Naive B cell (primary cell): ENCODE results near the gene CCNDBP1. TPM values are rescaled to one million over a fixed set of nuclear protein-coding genes. Genes with fewer than 3 reads are reported as not detected.
"Not testable (repeated sequence)": the region's sequence is repeated elsewhere in the genome, so short reads cannot be mapped to it uniquely, and the experiment has no call there.

Source experiments
- ATAC-seq, 2 donors: fragments of 150-1000 bp; cut with Tn5 transposase; 2 replicates each; pipeline ENCODE4 v1.10.0; 2021; ENCODE audit warnings: low read depth in 2 of 2, mild to moderate bottlenecking in 2 of 2, moderate library complexity in 2 of 2
- DNase-seq: peaks from one replicate; pipeline ENCODE4 v3.0.0; 2022
- H3K27ac Mint-ChIP-seq, 6 donors: one replicate each; pipeline ENCODE4 v1.8.0; 2020 to 2022; ENCODE audit warnings: mild to moderate bottlenecking in 6 of 6, mixed read lengths in 6 of 6, moderate library complexity in 5 of 6, inconsistent platforms in 2 of 6
- H3K27me3 Mint-ChIP-seq, 3 donors: one replicate each; pipeline ENCODE4 v1.8.0; 2021 to 2022; ENCODE audit warnings: mixed read lengths in 3 of 3, mild to moderate bottlenecking in 1 of 3
- H3K36me3 Mint-ChIP-seq, 2 donors: one replicate each; pipeline ENCODE4 v1.8.0; 2020 to 2022; ENCODE audit warnings: mixed read lengths in 2 of 2, inconsistent platforms in 1 of 2, mild to moderate bottlenecking in 1 of 2
- H3K4me1 Mint-ChIP-seq, 3 donors: one replicate each; pipeline ENCODE4 v1.8.0; 2020 to 2022; ENCODE audit warnings: mixed read lengths in 3 of 3, inconsistent platforms in 1 of 3, mild to moderate bottlenecking in 1 of 3, moderate library complexity in 1 of 3
- H3K4me3 Mint-ChIP-seq, 8 donors: one replicate each; pipeline ENCODE4 v1.8.0; 2020 to 2022; ENCODE audit warnings: mild to moderate bottlenecking in 8 of 8, mixed read lengths in 8 of 8, moderate library complexity in 8 of 8, inconsistent platforms in 2 of 8
- H3K9me3 Mint-ChIP-seq, 7 donors: one replicate each; pipeline ENCODE4 v1.8.0; 2020 to 2022; ENCODE audit warnings: mixed read lengths in 7 of 7, mild to moderate bottlenecking in 5 of 7, inconsistent platforms in 2 of 7, moderate library complexity in 1 of 7
- polyA plus RNA-seq, 6 donors: library from polyadenylated mRNA; unstranded; fragments of 300-500 nt; fragmentation: Illumina TruSeq; gene quantifications; one replicate each; pipeline ENCODE4 v1.2.3, GENCODE V29; 2021; ENCODE audit warnings: low read depth in 6 of 6

The CCNDBP1 gene
- polyA plus RNA-seq, 6 donors from 2014 or later = 188 to 255 (median 234) TPM

DNA sequence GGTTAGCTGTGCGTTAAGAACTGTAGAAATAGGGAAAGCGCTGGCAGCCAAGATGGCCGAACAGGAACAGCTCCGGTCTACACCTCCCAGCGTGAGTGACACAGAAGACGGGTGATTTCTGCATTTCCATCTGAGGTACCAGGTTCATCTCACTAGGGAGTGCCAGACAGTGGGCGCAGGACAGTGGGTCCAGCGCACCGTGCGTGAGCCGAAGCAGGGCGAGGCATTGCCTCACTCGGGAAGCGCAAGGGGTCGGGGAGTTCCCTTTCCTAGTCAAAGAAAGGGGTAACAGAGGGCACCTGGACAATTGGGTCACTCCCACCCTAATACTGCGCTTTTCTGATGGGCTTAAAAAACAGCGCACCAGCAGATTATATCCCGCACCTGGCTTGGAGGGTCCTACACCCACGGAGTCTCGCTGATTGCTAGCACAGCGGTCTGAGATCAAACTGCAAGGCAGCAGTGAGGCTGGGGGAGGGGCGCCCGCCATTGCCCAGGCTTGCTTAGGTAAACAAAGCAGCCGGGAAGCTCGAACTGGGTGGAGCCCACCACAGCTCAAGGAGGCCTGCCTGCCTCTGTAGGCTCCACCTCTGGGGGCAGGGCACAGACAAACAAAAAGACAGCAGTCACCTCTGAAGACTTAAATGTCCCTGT, 9.4 kb upstream of the CCNDBP1 start:
- not testable (repeated sequence) for H3K27me3 Mint-ChIP-seq, ATAC-seq, DNase-seq, H3K4me3 Mint-ChIP-seq, H3K9me3 Mint-ChIP-seq, H3K4me1 Mint-ChIP-seq
- Mint-ChIP-seq H3K36me3 (peaks cover 19 to 24% of the 10 kb centered on the region in 2 donors), H3K27ac (peak overlapping the region in 1 of 6 donors; percentile 73)

DNA sequence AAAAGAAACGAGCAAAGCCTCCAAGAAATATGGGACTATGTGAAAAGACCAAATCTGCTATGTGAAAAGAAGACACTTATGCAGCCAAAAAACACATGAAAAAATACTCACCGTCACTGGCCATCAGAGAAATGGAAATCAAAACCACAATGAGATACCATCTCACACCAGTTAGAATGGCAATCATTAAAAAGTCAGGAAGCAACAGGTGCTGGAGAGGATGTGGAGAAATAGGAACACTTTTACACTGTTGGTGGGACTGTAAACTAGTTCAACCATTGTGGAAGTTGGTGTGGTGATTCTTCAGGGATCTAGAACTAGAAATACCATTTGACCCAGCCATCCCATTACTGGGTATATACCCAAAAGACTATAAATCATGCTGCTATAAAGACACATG, 8.1 kb upstream of the CCNDBP1 start:
- H3K4me3 Mint-ChIP-seq, DNase-seq, H3K27me3 Mint-ChIP-seq, ATAC-seq, H3K9me3 Mint-ChIP-seq, H3K4me1 Mint-ChIP-seq: not testable (repeated sequence)
- peaks cover 16 to 17% of the 10 kb centered on the region in 2 donors for H3K36me3 Mint-ChIP-seq
- H3K27ac Mint-ChIP-seq = peak overlapping the region in 1 of 6 donors; percentile 68

DNA sequence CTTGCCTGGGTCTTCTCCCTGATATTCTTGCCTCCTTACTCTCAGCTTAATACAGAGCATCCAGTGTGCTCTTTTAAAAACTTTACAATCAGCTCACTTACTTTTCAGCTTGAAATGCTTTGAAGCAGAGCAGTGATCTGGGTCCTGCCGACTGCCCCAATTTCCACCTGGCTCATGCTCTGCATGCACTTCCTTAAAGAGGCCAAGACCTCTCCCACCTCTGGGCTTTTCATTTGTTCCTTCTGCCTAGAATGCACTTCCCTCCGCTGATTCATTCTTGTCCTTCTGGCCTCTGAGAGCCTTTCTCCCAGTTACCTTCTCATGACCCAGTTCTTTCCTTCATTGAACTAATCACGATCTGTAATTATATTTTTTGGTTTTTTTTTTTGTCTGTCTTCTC, 1.9 kb upstream of the CCNDBP1 start:
- peaks cover 0 to 7% of the 10 kb centered on the region in 2 donors for H3K36me3 Mint-ChIP-seq
- H3K9me3 Mint-ChIP-seq = no peaks in the 10 kb centered on the region
- H3K27me3 Mint-ChIP-seq = no peaks in the 10 kb centered on the region
- peaks cover 22 to 31% (median 23%) of the 10 kb centered on the region in 3 donors for H3K4me1 Mint-ChIP-seq
- DNase-seq (no peak), ATAC-seq (no peak)
- peak overlapping the region in 5 of 6 donors; percentile 6 to 88 (median 78) for H3K27ac Mint-ChIP-seq
- H3K4me3 Mint-ChIP-seq = peak overlapping the region in 2 of 8 donors; percentile 43 to 97

DNA sequence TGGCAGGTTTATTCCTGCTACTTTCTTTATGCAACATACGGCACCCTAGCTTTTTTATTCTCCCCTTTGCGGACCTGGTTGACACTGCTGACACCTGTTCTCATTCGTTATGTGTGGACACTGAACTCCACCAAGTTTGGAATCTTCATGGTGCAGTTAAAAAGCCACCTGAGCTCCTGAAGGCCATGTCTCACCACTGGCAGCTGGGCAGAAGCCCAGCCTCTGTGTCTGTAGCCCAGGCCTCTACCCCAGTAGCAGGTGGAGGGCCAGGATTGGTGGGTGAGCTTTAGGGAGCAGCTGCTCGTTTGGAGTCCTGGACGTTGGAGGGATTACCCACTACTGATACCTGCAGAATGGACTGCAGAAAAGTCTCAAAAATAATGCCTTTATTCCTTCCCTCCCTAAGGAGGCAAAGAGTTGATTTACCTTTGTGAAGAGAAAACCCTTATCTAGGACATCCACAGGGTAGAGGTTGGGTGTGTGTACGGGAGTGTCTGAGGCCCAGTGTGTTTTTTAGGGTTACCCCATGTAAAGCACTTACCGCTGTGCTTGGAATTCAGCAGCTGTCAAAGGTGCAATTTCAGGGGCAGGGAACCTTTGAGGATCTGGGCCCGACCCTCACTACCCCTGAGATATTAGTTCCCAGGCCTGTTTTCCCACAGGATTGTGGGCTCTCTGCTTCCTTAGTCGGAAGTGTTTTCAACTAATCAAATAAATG, 637 bp upstream of the CCNDBP1 start:
- H3K9me3 Mint-ChIP-seq = no peaks in the 10 kb centered on the region
- H3K4me1 Mint-ChIP-seq = peaks cover 28 to 38% (median 29%) of the 10 kb centered on the region in 3 donors
- no peaks in the 10 kb centered on the region for H3K27me3 Mint-ChIP-seq
- peak overlapping the region; percentile 94 to 99 (median 97) for H3K27ac Mint-ChIP-seq
- peak overlapping the region; percentile 94 to 97 (median 96) for H3K4me3 Mint-ChIP-seq
- DNase-seq (no peak), ATAC-seq (no peak)
- peaks cover 0 to 13% of the 10 kb centered on the region in 2 donors for H3K36me3 Mint-ChIP-seq

DNA sequence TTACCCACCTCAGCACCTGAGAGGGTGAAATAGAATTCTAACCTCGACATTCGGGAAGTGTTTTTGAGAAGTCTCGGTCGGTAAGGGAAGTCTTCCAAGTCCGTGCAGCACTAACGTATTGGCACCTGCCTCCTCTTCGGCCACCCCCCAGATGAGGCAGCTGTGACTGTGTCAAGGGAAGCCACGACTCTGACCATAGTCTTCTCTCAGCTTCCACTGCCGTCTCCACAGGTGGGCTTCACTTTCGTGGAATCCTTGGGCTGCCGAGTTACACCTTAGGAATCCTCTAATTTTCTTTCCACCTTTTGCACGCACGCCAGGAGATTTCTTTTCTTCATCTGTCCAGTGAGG, 775 bp downstream of the CCNDBP1 start:
- Mint-ChIP-seq H3K4me3 (peak overlapping the region; percentile 94 to 97 (median 96)), H3K4me1 (peaks cover 31 to 41% (median 31%) of the 10 kb centered on the region in 3 donors), H3K27me3 (no peaks in the 10 kb centered on the region), H3K27ac (peak overlapping the region; percentile 95 to 99 (median 97)), H3K36me3 (peaks cover 6 to 25% of the 10 kb centered on the region in 2 donors), H3K9me3 (no peaks in the 10 kb centered on the region)
- ATAC-seq (peak; percentile 11 to 30), DNase-seq (no peak)

DNA sequence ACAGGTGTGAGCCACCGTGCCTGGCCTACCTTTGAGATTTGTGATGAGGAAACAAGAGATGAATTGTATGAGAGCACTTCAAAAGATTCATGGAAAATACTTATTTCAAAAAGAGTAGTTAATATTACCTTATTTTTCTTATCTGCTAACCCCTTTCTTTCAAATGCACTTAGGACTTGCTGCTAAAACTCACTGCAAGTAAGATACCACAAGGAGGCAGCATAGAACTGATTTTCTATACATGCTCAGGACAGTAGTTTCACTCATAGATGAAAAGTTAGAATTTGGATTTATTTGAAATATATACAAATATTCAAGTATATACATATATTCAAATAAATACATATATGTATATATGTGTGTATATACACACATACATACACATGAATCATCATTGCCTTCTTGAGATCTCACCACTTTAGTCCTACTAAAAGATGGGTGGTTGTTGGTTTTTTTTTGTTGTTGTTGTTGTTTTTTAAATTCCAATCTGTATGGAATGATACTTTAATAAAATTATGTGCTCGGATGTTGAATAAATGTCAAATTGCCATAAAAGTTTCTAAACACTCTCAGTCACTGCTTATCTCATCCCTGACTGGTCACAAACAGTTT, 2.4 kb downstream of the CCNDBP1 start:
- H3K27me3 Mint-ChIP-seq = no peaks in the 10 kb centered on the region
- ATAC-seq (no peak), DNase-seq (peak; percentile 26)
- peak overlapping the region in 5 of 6 donors; percentile 37 to 97 (median 78) for H3K27ac Mint-ChIP-seq
- peaks cover 34 to 44% (median 35%) of the 10 kb centered on the region in 3 donors for H3K4me1 Mint-ChIP-seq
- H3K4me3 Mint-ChIP-seq = peak overlapping the region in 7 of 8 donors; percentile 62 to 97 (median 76)
- no peaks in the 10 kb centered on the region for H3K9me3 Mint-ChIP-seq
- H3K36me3 Mint-ChIP-seq = peaks cover 15 to 36% of the 10 kb centered on the region in 2 donors

DNA sequence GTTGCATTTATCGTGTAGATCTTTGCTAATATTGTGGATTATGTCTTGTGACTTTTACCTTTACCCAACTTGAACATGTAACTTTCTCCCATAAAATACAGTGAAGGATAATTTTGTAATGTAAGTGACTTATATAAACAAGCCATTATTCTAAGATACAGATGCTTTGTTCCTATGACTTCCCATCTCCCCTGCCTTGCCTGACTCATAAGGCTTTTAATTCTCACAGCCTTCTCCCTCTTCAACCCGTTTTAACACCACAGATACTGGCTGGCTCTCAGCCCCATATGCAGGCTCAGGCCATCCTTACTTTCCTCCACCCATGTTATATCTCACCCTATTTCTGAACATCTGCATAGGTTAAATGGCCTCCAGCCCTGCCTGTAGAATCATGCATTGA, 4.1 kb downstream of the CCNDBP1 start:
- Mint-ChIP-seq H3K4me1 (peaks cover 33 to 45% (median 34%) of the 10 kb centered on the region in 3 donors), H3K4me3 (peak overlapping the region in 1 of 8 donors; percentile 23), H3K27me3 (no peaks in the 10 kb centered on the region), H3K36me3 (peaks cover 18 to 33% of the 10 kb centered on the region in 2 donors), H3K9me3 (no peaks in the 10 kb centered on the region), H3K27ac (peak overlapping the region in 3 of 6 donors; percentile 3 to 68 (median 38))
- ATAC-seq (no peak), DNase-seq (no peak)

DNA sequence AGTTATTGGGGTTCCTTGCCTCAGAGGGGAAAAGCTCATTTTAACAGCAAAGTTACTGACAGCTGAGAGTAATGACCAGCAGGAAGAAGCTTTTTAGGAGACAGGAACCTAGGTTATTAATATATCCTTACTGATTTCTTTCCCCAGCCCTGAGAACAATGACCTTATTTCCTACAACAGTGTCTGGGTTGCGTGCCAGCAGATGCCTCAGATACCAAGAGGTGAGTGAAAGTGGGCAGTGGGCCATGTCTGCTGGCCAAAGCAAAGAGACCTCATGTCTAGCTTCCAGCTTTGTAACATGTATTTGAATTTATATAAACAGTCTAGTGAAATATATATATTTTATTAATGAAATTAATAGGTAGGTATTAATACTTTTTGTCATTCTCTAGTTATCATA, 5.0 kb downstream of the CCNDBP1 start:
- Mint-ChIP-seq H3K4me3 (no peak overlapping the region), H3K36me3 (peaks cover 25 to 33% of the 10 kb centered on the region in 2 donors), H3K9me3 (no peaks in the 10 kb centered on the region), H3K27me3 (no peaks in the 10 kb centered on the region), H3K4me1 (peaks cover 28 to 36% (median 29%) of the 10 kb centered on the region in 3 donors), H3K27ac (peak overlapping the region in 1 of 6 donors; percentile 38)
- no peak for DNase-seq
- ATAC-seq = no peak

DNA sequence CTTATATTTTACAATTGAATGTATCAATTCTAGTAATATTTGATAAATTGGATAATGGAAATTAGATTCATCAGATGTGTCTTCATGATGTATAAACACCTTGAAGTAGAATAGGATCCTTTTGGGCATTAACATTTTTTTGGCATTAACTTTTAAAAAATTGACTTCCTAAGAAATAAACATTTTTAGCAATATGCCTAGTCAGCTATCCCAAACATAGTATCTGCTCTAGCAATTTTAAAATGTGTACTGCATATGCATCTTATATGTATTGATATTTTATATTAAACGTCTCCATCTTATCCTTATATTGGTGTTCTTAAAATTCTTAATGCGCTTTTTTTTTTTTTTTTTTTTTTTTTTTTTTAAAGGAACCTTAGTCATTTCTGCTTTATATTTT, 8.5 kb downstream of the CCNDBP1 start:
- H3K4me1 Mint-ChIP-seq = peaks cover 21 to 27% (median 26%) of the 10 kb centered on the region in 3 donors
- H3K27ac Mint-ChIP-seq = no peak overlapping the region
- H3K27me3 Mint-ChIP-seq = no peaks in the 10 kb centered on the region
- H3K4me3 Mint-ChIP-seq = no peak overlapping the region
- H3K36me3 Mint-ChIP-seq = peaks cover 46 to 51% of the 10 kb centered on the region in 2 donors
- no peak for DNase-seq
- no peak for ATAC-seq
- H3K9me3 Mint-ChIP-seq = peaks cover 0 to 11% (median 9%) of the 10 kb centered on the region in 7 donors

DNA sequence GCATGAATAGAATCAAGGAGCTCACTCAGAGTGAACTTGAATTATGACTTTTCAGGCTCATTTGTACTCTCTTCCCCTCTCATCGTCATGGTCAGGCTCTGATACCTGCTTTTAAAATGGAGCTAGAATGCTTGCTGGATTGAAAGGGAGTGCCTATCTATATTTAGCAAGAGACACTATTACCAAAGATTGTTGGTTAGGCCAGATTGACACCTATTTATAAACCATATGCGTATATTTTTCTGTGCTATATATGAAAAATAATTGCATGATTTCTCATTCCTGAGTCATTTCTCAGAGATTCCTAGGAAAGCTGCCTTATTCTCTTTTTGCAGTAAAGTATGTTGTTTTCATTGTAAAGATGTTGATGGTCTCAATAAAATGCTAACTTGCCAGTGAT, 9.6 kb downstream of the CCNDBP1 start:
- H3K36me3 Mint-ChIP-seq = peaks cover 43 to 46% of the 10 kb centered on the region in 2 donors
- no peak for DNase-seq
- no peak for ATAC-seq
- H3K27me3 Mint-ChIP-seq = no peaks in the 10 kb centered on the region
- H3K27ac Mint-ChIP-seq = peak overlapping the region in 1 of 6 donors; percentile 32
- peaks cover 0 to 14% (median 10%) of the 10 kb centered on the region in 7 donors for H3K9me3 Mint-ChIP-seq
- H3K4me3 Mint-ChIP-seq = peak overlapping the region in 1 of 8 donors; percentile 15
- H3K4me1 Mint-ChIP-seq = peaks cover 17 to 20% (median 19%) of the 10 kb centered on the region in 3 donors

DNA sequence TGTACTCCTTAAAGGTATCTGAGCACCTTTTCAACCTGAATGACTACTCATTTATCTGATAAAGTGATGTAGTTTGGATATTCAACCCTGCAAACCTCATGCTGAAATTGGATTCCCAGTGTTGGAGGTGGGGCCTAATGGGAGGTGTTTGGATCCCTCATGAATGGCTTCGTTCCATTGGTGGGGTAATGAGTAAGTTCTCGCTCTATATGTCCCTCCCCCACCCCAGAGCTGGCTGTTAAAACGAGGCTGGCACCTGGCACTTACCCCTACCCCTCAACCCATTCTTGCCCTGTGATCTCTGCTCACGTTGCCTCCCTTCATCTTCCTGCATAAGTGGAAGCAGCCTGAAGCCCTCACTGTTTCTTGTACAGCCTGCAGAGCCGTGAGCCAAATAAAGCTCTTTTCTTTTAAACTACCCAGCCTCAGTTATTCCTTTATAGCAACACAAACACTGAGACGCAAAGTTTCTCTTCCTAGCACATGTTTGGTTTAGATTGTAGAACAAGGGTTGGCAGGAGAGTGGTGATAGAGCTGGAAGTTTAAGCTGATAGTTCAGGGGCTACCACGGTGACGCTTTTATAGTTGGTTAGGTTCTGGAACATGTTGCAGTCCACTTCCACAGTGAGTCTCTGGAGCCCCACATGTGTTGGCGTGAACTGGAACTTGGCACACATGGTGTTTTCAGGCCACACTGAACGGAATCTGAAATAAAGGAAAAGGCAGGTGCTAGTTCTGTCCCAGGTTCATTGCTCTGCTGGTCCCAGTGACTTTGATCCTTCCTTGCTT, 11.8 kb downstream of the CCNDBP1 start:
- DNase-seq = no peak
- Mint-ChIP-seq H3K27ac (peak overlapping the region in 2 of 6 donors; percentile 72 to 81), H3K9me3 (peaks cover 0 to 16% (median 10%) of the 10 kb centered on the region in 7 donors), H3K36me3 (peaks cover 26 to 34% of the 10 kb centered on the region in 2 donors), H3K4me3 (peak overlapping the region in 1 of 8 donors; percentile 33), H3K4me1 (peaks cover 12 to 20% (median 17%) of the 10 kb centered on the region in 3 donors), H3K27me3 (no peaks in the 10 kb centered on the region)
- no peak for ATAC-seq

DNA sequence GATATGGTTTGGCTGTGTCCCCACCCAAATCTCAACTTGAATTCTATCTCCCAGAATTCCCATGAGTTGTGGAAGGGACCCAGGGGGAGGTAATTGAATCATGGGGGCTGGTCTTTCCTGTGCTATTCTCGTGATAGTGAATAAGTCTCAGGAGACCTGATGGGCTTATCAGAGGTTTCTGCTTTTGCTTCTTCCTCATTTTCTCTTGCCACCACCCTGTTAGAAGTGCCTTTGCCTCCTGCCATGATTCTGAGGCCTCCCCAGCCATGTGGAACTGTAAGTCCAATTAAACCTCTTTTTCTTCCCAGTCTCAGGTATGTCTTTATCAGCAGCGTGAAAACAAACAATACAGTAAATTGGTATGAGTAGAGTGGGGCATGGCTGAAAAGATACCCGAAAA, 12.6 kb downstream of the CCNDBP1 start:
- not testable (repeated sequence) for DNase-seq, H3K27me3 Mint-ChIP-seq

More for the DNA sequence above, 12.6 kb downstream of the CCNDBP1 start:
- peaks cover 12 to 22% (median 16%) of the 10 kb centered on the region in 3 donors for H3K4me1 Mint-ChIP-seq
- H3K27ac Mint-ChIP-seq = peak overlapping the region in 5 of 6 donors; percentile 67 to 87 (median 77)
- peaks cover 20 to 30% of the 10 kb centered on the region in 2 donors for H3K36me3 Mint-ChIP-seq
- peaks cover 0 to 16% (median 10%) of the 10 kb centered on the region in 7 donors for H3K9me3 Mint-ChIP-seq
- peak overlapping the region in 3 of 8 donors; percentile 2 to 62 (median 21) for H3K4me3 Mint-ChIP-seq
- not testable (repeated sequence) for ATAC-seq
